OCI-M2 (cell line): Measurements from ENCODE around the gene IDH3B.

Source experiments
- DNase-seq: peaks from one replicate; lab custom pipeline; 2025; ENCODE audit not compliant: unreplicated experiment; lab: John Stamatoyannopoulos, UW

Gene IDH3B

GRCh38 chr20:2624190-2624589 is 39.8 kb downstream of the IDH3B start:
- DNase-seq = no peak

- no peak for DNase-seq
Measured at GRCh38 chr20:2619961-2620595, 43.9 kb downstream of the IDH3B start.

- DNase-seq = no peak
Measured at GRCh38 chr20:2619337-2619736, 44.7 kb downstream of the IDH3B start.

- DNase-seq = no peak
Measured at GRCh38 chr20:2618815-2619214, 45.2 kb downstream of the IDH3B start.

- no peak for DNase-seq
Measured at GRCh38 chr20:2617099-2617714, 46.8 kb downstream of the IDH3B start.

- no peak for DNase-seq
Measured at GRCh38 chr20:2616634-2617033, 47.4 kb downstream of the IDH3B start.

- DNase-seq = no peak
Measured at GRCh38 chr20:2612073-2612472, 51.9 kb downstream of the IDH3B start.

- DNase-seq = no peak
Measured at GRCh38 chr20:2610941-2611720, 52.9 kb downstream of the IDH3B start.

GRCh38 chr20:2610326-2610725 is 53.7 kb downstream of the IDH3B start:
- DNase-seq = no peak
